NCI-H510A (cell line): Measurements from ENCODE around the gene ZNF235.
"Not testable (repeated sequence)": the region's sequence is repeated elsewhere in the genome, so short reads cannot be mapped to it uniquely, and the experiment has no call there.

Experiments
- DNase-seq: peaks from one replicate; lab custom pipeline; 2025; lab: John Stamatoyannopoulos, UW

The ZNF235 gene

DNA sequence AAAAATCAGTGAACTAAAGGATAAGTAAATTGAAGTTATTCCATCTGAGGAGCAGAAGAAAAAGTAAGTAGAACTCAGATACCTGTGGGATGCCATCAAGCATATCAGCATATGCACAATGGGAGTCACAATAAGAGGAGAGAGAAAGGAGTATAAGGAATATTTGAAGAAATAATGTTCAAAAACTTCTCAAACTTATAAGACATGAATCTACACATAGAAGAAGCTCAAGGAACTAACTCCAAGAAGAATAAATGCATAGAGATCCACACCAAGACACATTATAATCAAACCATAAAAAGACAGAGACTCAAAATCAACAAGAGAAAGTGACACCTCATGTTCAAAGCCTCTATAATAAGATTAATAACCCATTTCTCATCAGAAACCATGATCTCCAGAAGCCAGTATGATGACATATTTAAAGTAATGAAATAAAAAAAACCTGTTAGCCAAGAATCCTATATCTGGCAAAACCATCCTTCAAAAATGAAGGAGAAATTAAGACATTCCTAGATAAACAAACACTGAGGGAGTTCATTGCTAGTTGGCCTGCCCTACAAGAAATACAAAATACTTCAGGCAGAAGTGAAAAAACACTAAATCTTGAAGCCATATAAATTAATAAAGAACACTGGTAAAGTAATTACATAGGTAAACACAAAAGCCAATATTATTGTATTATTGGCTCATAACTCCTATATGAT is 49.0 kb downstream of the ZNF235 start:
- DNase-seq = no peak

GRCh38 chr19:44254496-44254895 is 50.3 kb downstream of the ZNF235 start:
- DNase-seq = no peak

DNA sequence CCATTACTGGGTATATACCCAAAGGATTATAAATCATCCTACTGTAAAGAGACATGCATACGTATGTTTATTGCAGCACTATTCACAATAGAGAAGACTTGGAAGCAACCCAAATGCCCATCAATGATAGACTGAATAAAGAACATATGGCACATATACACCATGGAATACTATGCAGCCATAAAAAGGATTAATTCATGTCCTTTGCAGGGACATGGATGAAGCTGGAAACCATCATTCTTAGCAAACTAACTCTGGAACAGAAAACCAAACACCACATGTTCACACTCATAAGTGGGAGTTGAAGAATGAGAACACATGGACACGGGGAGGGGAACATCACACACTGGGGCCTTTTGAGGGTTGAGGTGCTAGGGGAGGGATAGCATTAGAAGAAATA is 51.4 kb downstream of the ZNF235 start:
- DNase-seq = not testable (repeated sequence)

DNA sequence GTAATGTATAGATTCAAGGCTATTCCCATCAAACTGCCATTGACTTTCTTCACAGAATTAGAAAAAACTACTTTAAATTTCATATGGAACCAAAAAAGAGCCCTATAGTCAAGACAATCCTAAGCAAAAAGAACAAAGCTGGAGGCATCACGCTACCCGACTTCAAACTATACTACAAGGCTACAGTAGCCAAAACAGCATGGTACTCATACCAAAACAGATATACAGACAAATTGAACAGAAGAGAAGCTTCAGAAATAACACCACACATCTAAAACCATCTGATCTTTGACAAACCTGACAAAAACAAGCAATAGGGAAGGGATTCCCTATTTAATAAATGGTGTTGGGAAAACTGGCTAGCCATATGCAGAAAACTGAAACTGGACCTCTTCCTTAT is 52.5 kb downstream of the ZNF235 start:
- DNase-seq = not testable (repeated sequence)

DNA sequence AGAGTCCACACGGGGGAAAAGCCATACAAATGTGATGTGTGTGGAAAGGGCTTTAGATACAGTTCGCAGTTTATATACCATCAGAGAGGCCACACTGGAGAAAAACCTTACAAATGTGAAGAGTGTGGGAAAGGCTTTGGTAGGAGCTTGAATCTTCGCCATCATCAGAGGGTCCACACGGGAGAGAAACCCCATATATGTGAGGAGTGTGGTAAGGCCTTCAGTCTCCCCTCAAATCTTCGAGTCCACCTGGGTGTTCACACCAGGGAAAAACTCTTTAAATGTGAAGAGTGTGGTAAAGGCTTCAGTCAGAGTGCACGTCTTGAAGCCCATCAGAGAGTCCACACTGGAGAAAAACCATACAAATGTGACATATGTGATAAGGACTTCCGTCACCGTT is 68.4 kb downstream of the ZNF235 start:
- no peak for DNase-seq
